ENCODE measurements around the gene MGAT5B.

MGAT5B gene

GRCh38 chr17:76946111-76946771 is 78.0 kb downstream of the MGAT5B start:
- no peak for DNase-seq (ENCODE audit: extremely low read depth in 1 of 2, low read depth in 1 of 2)

- DNase-seq (ENCODE audit: extremely low read depth in 1 of 2, low read depth in 1 of 2) = no peak
Measured at GRCh38 chr17:76946772-76947135, 78.5 kb downstream of the MGAT5B start.

- no peak for DNase-seq (ENCODE audit: extremely low read depth in 1 of 2, low read depth in 1 of 2)
Measured at GRCh38 chr17:76947309-76947708, 79.1 kb downstream of the MGAT5B start.

GRCh38 chr17:76947771-76948170 is 79.6 kb downstream of the MGAT5B start:
- no peak for DNase-seq (ENCODE audit: extremely low read depth in 1 of 2, low read depth in 1 of 2)

GRCh38 chr17:76948301-76948700 is 80.1 kb downstream of the MGAT5B start:
- DNase-seq (ENCODE audit: extremely low read depth in 1 of 2, low read depth in 1 of 2) = no peak

GRCh38 chr17:76948726-76949342 is 80.6 kb downstream of the MGAT5B start:
- DNase-seq (ENCODE audit: extremely low read depth in 1 of 2, low read depth in 1 of 2) = no peak

- DNase-seq (ENCODE audit: extremely low read depth in 1 of 2, low read depth in 1 of 2) = no peak
Measured at GRCh38 chr17:76949913-76950695, 81.9 kb downstream of the MGAT5B start.

- DNase-seq (ENCODE audit: extremely low read depth in 1 of 2, low read depth in 1 of 2) = no peak
Measured at GRCh38 chr17:76951375-76951905, 83.2 kb downstream of the MGAT5B start.

GRCh38 chr17:76952402-76952801 is 84.2 kb downstream of the MGAT5B start:
- DNase-seq (ENCODE audit: extremely low read depth in 1 of 2, low read depth in 1 of 2) = no peak

- no peak for DNase-seq (ENCODE audit: extremely low read depth in 1 of 2, low read depth in 1 of 2)
Measured at GRCh38 chr17:76953066-76953465, 84.9 kb downstream of the MGAT5B start.

- DNase-seq (ENCODE audit: extremely low read depth in 1 of 2, low read depth in 1 of 2) = no peak
Measured at GRCh38 chr17:76953946-76954345, 85.7 kb downstream of the MGAT5B start.

- DNase-seq (ENCODE audit: extremely low read depth in 1 of 2, low read depth in 1 of 2) = no peak
Measured at GRCh38 chr17:76955191-76955590, 87.0 kb downstream of the MGAT5B start.

- no peak for DNase-seq (ENCODE audit: extremely low read depth in 1 of 2, low read depth in 1 of 2)
Measured at GRCh38 chr17:76956846-76957540, 88.8 kb downstream of the MGAT5B start.

- no peak for DNase-seq (ENCODE audit: extremely low read depth in 1 of 2, low read depth in 1 of 2)
Measured at GRCh38 chr17:76957678-76958464, 89.7 kb downstream of the MGAT5B start.

GRCh38 chr17:76958974-76959373 is 90.8 kb downstream of the MGAT5B start:
- DNase-seq (ENCODE audit: extremely low read depth in 1 of 2, low read depth in 1 of 2) = no peak

- DNase-seq (ENCODE audit: extremely low read depth in 1 of 2, low read depth in 1 of 2) = no peak
Measured at GRCh38 chr17:76961869-76962268, 93.7 kb downstream of the MGAT5B start.

GRCh38 chr17:76962858-76963257 is 94.7 kb downstream of the MGAT5B start:
- DNase-seq (ENCODE audit: extremely low read depth in 1 of 2, low read depth in 1 of 2) = no peak

GRCh38 chr17:76966016-76966415 is 97.8 kb downstream of the MGAT5B start:
- no peak for DNase-seq (ENCODE audit: extremely low read depth in 1 of 2, low read depth in 1 of 2)

- no peak for DNase-seq (ENCODE audit: extremely low read depth in 1 of 2, low read depth in 1 of 2)
Measured at GRCh38 chr17:76966486-76967181, 98.4 kb downstream of the MGAT5B start.

- no peak for DNase-seq (ENCODE audit: extremely low read depth in 1 of 2, low read depth in 1 of 2)
Measured at GRCh38 chr17:76967762-76968161, 99.6 kb downstream of the MGAT5B start.
